GM23338 (cell line): ENCODE results near the gene CAMTA1. TPM values are rescaled to one million over a fixed set of nuclear protein-coding genes. Genes with fewer than 3 reads are reported as not detected.

Source experiments
- ATAC-seq: fragments of 200-7000 bp; cut with Tn5 transposase; 3 replicates; pipeline ENCODE4 v1.9.1; 2020
- DNase-seq: peaks from one replicate; pipeline ENCODE4 v3.0.0-alpha.2; 2015; ENCODE audit warnings: low spot score
- H2AFZ ChIP-seq: fragments of 200-600 bp; sonication (generic); 2 replicates; pipeline ENCODE4 v1.8.0; 2016; ENCODE audit warnings: antibody characterized with exemption, mild to moderate bottlenecking, moderate library complexity
- H3F3A ChIP-seq: fragments of 200-600 bp; sonication (generic); replicated peaks from 2 replicates; pipeline ENCODE4 v1.8.0; 2017; ENCODE audit warnings: antibody characterized with exemption, mixed run types, low read depth
- H3K27ac ChIP-seq: fragments of 200-600 bp; sonication (generic); 2 replicates; pipeline ENCODE4 v1.6.1; 2016; ENCODE audit warnings: low read depth
- H3K27me3 ChIP-seq: fragments of 200-600 bp; sonication (generic); 2 replicates; pipeline ENCODE4 v1.8.0; 2016; ENCODE audit warnings: mild to moderate bottlenecking, mixed run types, moderate library complexity; ENCODE audit not compliant: insufficient read depth
- H3K36me3 ChIP-seq: fragments of 200-600 bp; sonication (generic); 2 replicates; pipeline ENCODE4 v1.8.0; 2016; ENCODE audit warnings: mild to moderate bottlenecking; ENCODE audit not compliant: insufficient read depth
- H3K4me1 ChIP-seq: fragments of 200-600 bp; sonication (generic); 2 replicates; pipeline ENCODE4 v1.8.0; 2016; ENCODE audit warnings: mild to moderate bottlenecking, moderate library complexity; ENCODE audit not compliant: insufficient read depth
- H3K4me2 ChIP-seq: fragments of 200-600 bp; sonication (generic); 2 replicates; pipeline ENCODE4 v1.7.1; 2017; ENCODE audit warnings: mixed run types
- H3K4me3 ChIP-seq: fragments of 200-600 bp; sonication (generic); 2 replicates; pipeline ENCODE4 v1.6.1; 2016; ENCODE audit warnings: mixed run types
- H3K79me2 ChIP-seq: fragments of 200-600 bp; sonication (generic); replicated peaks from 2 replicates; pipeline ENCODE4 v1.8.0; 2017; ENCODE audit warnings: mild to moderate bottlenecking; ENCODE audit not compliant: insufficient read depth
- H3K9me2 ChIP-seq: fragments of 200-600 bp; sonication (generic); 2 replicates; pipeline ENCODE4 v1.8.0; 2017; ENCODE audit not compliant: insufficient read depth
- H4K20me1 ChIP-seq: fragments of 200-600 bp; sonication (generic); replicated peaks from 2 replicates; pipeline ENCODE4 v1.8.0; 2017; ENCODE audit warnings: mild to moderate bottlenecking; ENCODE audit not compliant: insufficient read depth
- H3K27ac Mint-ChIP-seq: 2 replicates; pipeline ENCODE4 v1.8.0; 2020; ENCODE audit warnings: inconsistent platforms, mild to moderate bottlenecking, moderate library complexity, mixed read lengths
- H3K27me3 Mint-ChIP-seq: 3 replicates; pipeline ENCODE4 v1.8.0; 2022; ENCODE audit warnings: low read depth, mild to moderate bottlenecking, moderate library complexity, mixed read lengths, inconsistent platforms; ENCODE audit not compliant: insufficient read depth, poor library complexity
- H3K36me3 Mint-ChIP-seq: 3 replicates; pipeline ENCODE4 v1.8.0; 2021; ENCODE audit warnings: low read depth, mild to moderate bottlenecking, inconsistent platforms, moderate library complexity, mixed read lengths
- H3K4me1 Mint-ChIP-seq: 3 replicates; pipeline ENCODE4 v1.8.0; 2020; ENCODE audit warnings: mild to moderate bottlenecking, inconsistent platforms, mixed read lengths
- H3K4me3 Mint-ChIP-seq: 3 replicates; pipeline ENCODE4 v1.8.0; 2021; ENCODE audit warnings: moderate library complexity, mild to moderate bottlenecking, inconsistent platforms, mixed read lengths
- H3K9me3 Mint-ChIP-seq: 3 replicates; pipeline ENCODE4 v1.8.0; 2020; ENCODE audit warnings: moderate library complexity, mild to moderate bottlenecking, inconsistent platforms, mixed read lengths
- EZH2phosphoT487 ChIP-seq: fragments of 200-600 bp; sonication (generic); IDR thresholded peaks from one replicate; pipeline ENCODE4 v1.8.1; 2018; ENCODE audit warnings: antibody characterized with exemption; ENCODE audit not compliant: unreplicated experiment
- JUNB ChIP-seq: IDR thresholded peaks from one replicate; pipeline ENCODE4 v1.6.1; 2016; ENCODE audit warnings: antibody characterized with exemption; ENCODE audit not compliant: unreplicated experiment
- NANOG ChIP-seq: IDR thresholded peaks from 2 replicates; pipeline ENCODE4 v1.6.1; 2016; ENCODE audit warnings: antibody characterized with exemption, borderline replicate concordance
- POLR2AphosphoS5 ChIP-seq: IDR thresholded peaks from 2 replicates; pipeline ENCODE4 v1.6.1; 2016; ENCODE audit warnings: antibody characterized with exemption, low read depth
- STAT1 ChIP-seq: IDR thresholded peaks from one replicate; pipeline ENCODE4 v1.6.1; 2016; ENCODE audit warnings: antibody characterized with exemption; ENCODE audit not compliant: unreplicated experiment
- ZNF114 ChIP-seq: fragments of 250-450 bp; sonication (Bioruptor Pico); IDR thresholded peaks from 2 replicates; pipeline ENCODE4 v1.5.0; 2020; ENCODE audit warnings: mild to moderate bottlenecking, moderate library complexity
- ZNF331 ChIP-seq: fragments of 250-450 bp; sonication (Bioruptor Pico); IDR thresholded peaks from 2 replicates; pipeline ENCODE4 v1.5.0; 2020; ENCODE audit warnings: low read depth, mild to moderate bottlenecking, moderate library complexity
- ZNF462 ChIP-seq: fragments of 250-450 bp; sonication (Bioruptor Pico); IDR thresholded peaks from 2 replicates; pipeline ENCODE4 v1.5.0; 2020; ENCODE audit warnings: mild to moderate bottlenecking, moderate library complexity
- polyA plus RNA-seq: library from polyadenylated mRNA; unstranded; fragments of >200 nt; fragmentation: Nextera tagmentation; extraction: Ambion mirVana; gene quantifications from 2 replicates; pipeline ENCODE4 v1.2.1, GENCODE V29; 2016
- total RNA-seq: library from RNA; depleted of rRNA; stranded (reverse); fragments of >200 nt; shearing (Covaris generic); gene quantifications from 2 replicates; pipeline ENCODE4 v1.2.3, GENCODE V29; 2014
- TF ChIP-seq, protein P1 (sequence below), 2 experiments: fragments of 200-600 bp in 1 of 2; sonication (generic) in 1 of 2; conservative IDR thresholded peaks; 2 replicates each; pipeline versions ENCODE4 v1.5.1 to v1.6.1; 2016 to 2017; ENCODE audit warnings: antibody characterized with exemption in 2 of 2, low read depth in 2 of 2, mild to moderate bottlenecking in 2 of 2, moderate library complexity in 1 of 2

Gene CAMTA1
- total and polyA plus RNA-seq, 2 experiments from 2014 or later: 115 to 519 TPM

- Histone ChIP-seq H3K4me1 (no peaks in the 10 kb centered on the region), H3K27ac (no peak overlapping the region), H4K20me1 (no peaks in the 10 kb centered on the region), H3K4me2 (no peak overlapping the region), H2AFZ (no peak overlapping the region), H3F3A (no peaks in the 10 kb centered on the region), H3K79me2 (no peaks in the 10 kb centered on the region), H3K4me3 (no peak overlapping the region), H3K27me3 (no peaks in the 10 kb centered on the region), H3K9me2 (no peaks in the 10 kb centered on the region), H3K36me3 (no peaks in the 10 kb centered on the region)
- peak; percentile 12; the same call in 2 of the 3 replicates for ATAC-seq
- H3K36me3 Mint-ChIP-seq: no peaks in the 10 kb centered on the region
- no peaks in the 10 kb centered on the region for H3K9me3 Mint-ChIP-seq
- H3K27me3 Mint-ChIP-seq: peaks cover 2% of the 10 kb centered on the region
- H3K27ac Mint-ChIP-seq: no peak overlapping the region
- no peak overlapping the region for H3K4me3 Mint-ChIP-seq
- TF ChIP-seq NANOG (no peak), POLR2AphosphoS5 (no peak), ZNF331 (CRISPR knock-in tag) (no peak), ZNF462 (no peak), ZNF114 (CRISPR knock-in tag) (no peak), EZH2phosphoT487 (no peak), STAT1 (no peak), JUNB (no peak)
- TF ChIP-seq, protein P1, sequence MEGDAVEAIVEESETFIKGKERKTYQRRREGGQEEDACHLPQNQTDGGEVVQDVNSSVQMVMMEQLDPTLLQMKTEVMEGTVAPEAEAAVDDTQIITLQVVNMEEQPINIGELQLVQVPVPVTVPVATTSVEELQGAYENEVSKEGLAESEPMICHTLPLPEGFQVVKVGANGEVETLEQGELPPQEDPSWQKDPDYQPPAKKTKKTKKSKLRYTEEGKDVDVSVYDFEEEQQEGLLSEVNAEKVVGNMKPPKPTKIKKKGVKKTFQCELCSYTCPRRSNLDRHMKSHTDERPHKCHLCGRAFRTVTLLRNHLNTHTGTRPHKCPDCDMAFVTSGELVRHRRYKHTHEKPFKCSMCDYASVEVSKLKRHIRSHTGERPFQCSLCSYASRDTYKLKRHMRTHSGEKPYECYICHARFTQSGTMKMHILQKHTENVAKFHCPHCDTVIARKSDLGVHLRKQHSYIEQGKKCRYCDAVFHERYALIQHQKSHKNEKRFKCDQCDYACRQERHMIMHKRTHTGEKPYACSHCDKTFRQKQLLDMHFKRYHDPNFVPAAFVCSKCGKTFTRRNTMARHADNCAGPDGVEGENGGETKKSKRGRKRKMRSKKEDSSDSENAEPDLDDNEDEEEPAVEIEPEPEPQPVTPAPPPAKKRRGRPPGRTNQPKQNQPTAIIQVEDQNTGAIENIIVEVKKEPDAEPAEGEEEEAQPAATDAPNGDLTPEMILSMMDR (conservative IDR thresholded peaks at IDR 0.05; ENCODE audit: low read depth in 2 of 2): 0 out of 4 replicates have a peak, but pooled peaks of 1 of the 2 experiments have one; percentile 13
- H3K4me1 Mint-ChIP-seq: peaks cover 14% of the 10 kb centered on the region
- peak; percentile 30 for DNase-seq
Observed at GRCh38 chr1:7449750-7450149, 664.5 kb downstream of the CAMTA1 start.
